Peyer's patch (tissue), 4 donors: ENCODE results near the gene CACNA1I.

Source experiments
- POLR2A ChIP-seq, 2 donors: fragments of 450-650 bp; IDR thresholded peaks; one replicate each; pipeline ENCODE4 v1.5.1; 2017; ENCODE audit warnings: antibody characterized with exemption in 2 of 2, mild to moderate bottlenecking in 2 of 2, moderate library complexity in 2 of 2
- TF ChIP-seq, protein P1 (sequence below), 6 experiments: fragments of 450-650 bp in 4 of 6; fragments of 200-600 bp in 2 of 6; sonication (generic) in 1 of 6; IDR thresholded peaks; one replicate each; pipeline ENCODE4 v1.5.1; 2017 to 2019; ENCODE audit warnings: antibody characterized with exemption in 6 of 6, mild to moderate bottlenecking in 3 of 6, moderate library complexity in 1 of 6

- TF ChIP-seq, protein P1, sequence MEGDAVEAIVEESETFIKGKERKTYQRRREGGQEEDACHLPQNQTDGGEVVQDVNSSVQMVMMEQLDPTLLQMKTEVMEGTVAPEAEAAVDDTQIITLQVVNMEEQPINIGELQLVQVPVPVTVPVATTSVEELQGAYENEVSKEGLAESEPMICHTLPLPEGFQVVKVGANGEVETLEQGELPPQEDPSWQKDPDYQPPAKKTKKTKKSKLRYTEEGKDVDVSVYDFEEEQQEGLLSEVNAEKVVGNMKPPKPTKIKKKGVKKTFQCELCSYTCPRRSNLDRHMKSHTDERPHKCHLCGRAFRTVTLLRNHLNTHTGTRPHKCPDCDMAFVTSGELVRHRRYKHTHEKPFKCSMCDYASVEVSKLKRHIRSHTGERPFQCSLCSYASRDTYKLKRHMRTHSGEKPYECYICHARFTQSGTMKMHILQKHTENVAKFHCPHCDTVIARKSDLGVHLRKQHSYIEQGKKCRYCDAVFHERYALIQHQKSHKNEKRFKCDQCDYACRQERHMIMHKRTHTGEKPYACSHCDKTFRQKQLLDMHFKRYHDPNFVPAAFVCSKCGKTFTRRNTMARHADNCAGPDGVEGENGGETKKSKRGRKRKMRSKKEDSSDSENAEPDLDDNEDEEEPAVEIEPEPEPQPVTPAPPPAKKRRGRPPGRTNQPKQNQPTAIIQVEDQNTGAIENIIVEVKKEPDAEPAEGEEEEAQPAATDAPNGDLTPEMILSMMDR (IDR thresholded peaks at IDR 0.05), result no peak
- TF ChIP-seq POLR2A (IDR thresholded peaks at IDR 0.05), result no peak
Observed at GRCh38 chr22:39575552-39575825, 4.9 kb downstream of the CACNA1I start.
